ENCODE data around the gene RBM10.

GRCh38 chrX:47178337-47178736 lies 33.3 kb downstream of the RBM10 start:
- no peak for TF ChIP-seq CTCF (IDR thresholded peaks at IDR 0.05; ENCODE audit: poor library complexity)
- no peak for TF ChIP-seq EZH2 (IDR thresholded peaks at IDR 0.05; ENCODE audit: borderline replicate concordance)
- no peak for TF ChIP-seq EZH2phosphoT487 (IDR thresholded peaks at IDR 0.05; ENCODE audit: low read depth, severe bottlenecking, unreplicated experiment)

All from hepatocyte (in vitro differentiated cells).